Stomach (tissue), 4 donors: ENCODE measurements around the gene OAS1.

Source experiments
- CTCF ChIP-seq, 7 experiments: fragments of 450-650 bp in 4 of 7; fragments of 200-600 bp in 3 of 7; sonication (generic) in 3 of 7; IDR thresholded peaks; one replicate each; pipeline ENCODE4 v1.5.1; 2016 to 2019; ENCODE audit warnings: antibody characterized with exemption in 7 of 7, control low read depth in 2 of 7, mild to moderate bottlenecking in 1 of 7
- EP300 ChIP-seq: sonication (generic); formaldehyde crosslinking; IDR thresholded peaks from one replicate; pipeline ENCODE4 v1.6.1; 2017; ENCODE audit warnings: antibody characterized with exemption
- POLR2A ChIP-seq, 4 donors: fragments of 450-650 bp; IDR thresholded peaks; one replicate each; pipeline ENCODE4 v1.6.1; 2016; ENCODE audit warnings: antibody characterized with exemption in 4 of 4, control low read depth in 2 of 4, mild to moderate bottlenecking in 1 of 4, moderate library complexity in 1 of 4
- POLR2AphosphoS5 ChIP-seq, 3 donors: sonication (generic); formaldehyde crosslinking; IDR thresholded peaks; one replicate each; pipeline ENCODE4 v1.6.1; 2016; ENCODE audit warnings: antibody characterized with exemption in 3 of 3

DNA sequence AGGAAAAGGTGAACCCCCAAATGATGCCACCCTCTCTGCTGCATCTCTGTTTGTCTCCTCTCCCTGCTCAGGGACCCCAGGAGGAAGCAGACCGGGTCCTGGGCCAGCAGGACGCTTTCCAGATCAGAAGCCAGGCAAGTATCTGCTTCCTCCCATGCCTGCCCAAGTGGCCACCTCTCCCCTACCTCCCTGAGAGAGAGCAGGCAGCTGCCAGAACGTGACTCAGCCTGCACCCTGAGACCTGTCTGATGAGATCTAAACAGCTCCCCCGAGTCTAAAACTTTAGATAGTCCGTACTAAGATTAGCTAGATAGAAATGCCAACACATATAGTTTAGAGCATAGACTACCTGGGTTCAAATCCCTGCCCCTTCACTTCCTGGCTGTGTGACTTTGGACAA lies 31.2 kb upstream of the OAS1 start:
- TF ChIP-seq CTCF (IDR thresholded peaks at IDR 0.05), result no peak
- no peak for TF ChIP-seq POLR2A (IDR thresholded peaks at IDR 0.05)
- TF ChIP-seq POLR2AphosphoS5 (IDR thresholded peaks at IDR 0.05), result no peak
- TF ChIP-seq EP300, result no peak
